ENCODE measurements around the gene RCAN1. TPM values are rescaled to one million over a fixed set of nuclear protein-coding genes. Genes with fewer than 3 reads are reported as not detected.

RCAN1 gene
- total and polyA plus RNA-seq, 2 of the 8 experiments (the other 6 are each of a cell fraction or from before 2014, with no cell fraction given), result 1.7 to 6.4 TPM

- Histone ChIP-seq H3K4me2 (ENCODE audit: insufficient read depth in 1 of 2, low read depth in 2 of 2, low read length in 2 of 2) (no peak overlapping the region), H2BK12ac (ENCODE audit: low read depth, low read length) (no peak overlapping the region), H2BK20ac (ENCODE audit: low read length) (no peak overlapping the region), H4K8ac (ENCODE audit: extremely low read depth, insufficient read depth, low read length) (no peak overlapping the region), H3K79me1 (ENCODE audit: low read depth, low read length) (no peaks in the 10 kb centered on the region), H2BK5ac (ENCODE audit: low read depth, low read length) (no peak overlapping the region), H2BK15ac (ENCODE audit: low read length) (no peak overlapping the region), H3K4me3 (ENCODE audit: extremely low read depth in 1 of 4, insufficient read depth in 2 of 4, low read depth in 3 of 4, low read length in 4 of 4) (no peak overlapping the region), H3K27me3 (replicated peaks in 1 of 4; ENCODE audit: control insufficient read depth in 3 of 4, extremely low read depth in 1 of 4, insufficient read depth in 3 of 4, low read length in 3 of 4) (no peaks in the 10 kb centered on the region), H3K18ac (ENCODE audit: extremely low read depth, low read length) (no peak overlapping the region), H4K5ac (ENCODE audit: insufficient read length, low read depth, low read length) (no peak overlapping the region), H3K27ac (ENCODE audit: low read depth, low read length) (no peak overlapping the region), H3K79me2 (ENCODE audit: control insufficient read depth in 1 of 2, insufficient read depth in 2 of 2, low read length in 2 of 2) (no peaks in the 10 kb centered on the region), H3K23me2 (ENCODE audit: low read depth, low read length) (no peaks in the 10 kb centered on the region), H3K4ac (replicated peaks; ENCODE audit: insufficient read length, low read depth, low read length) (no peak overlapping the region), H2BK120ac (replicated peaks; ENCODE audit: low read depth, low read length) (no peak overlapping the region), H3K9ac (replicated peaks in 1 of 4; ENCODE audit: extremely low read depth in 1 of 4, low read depth in 3 of 4, low read length in 3 of 4) (no peak overlapping the region), H3K23ac (ENCODE audit: insufficient read length) (no peak overlapping the region), H3K36me3 (ENCODE audit: control insufficient read depth in 2 of 4, insufficient read depth in 4 of 4, low read length in 3 of 4) (no peaks in the 10 kb centered on the region), H2AK5ac (ENCODE audit: low read depth, low read length) (no peak overlapping the region), H3K14ac (ENCODE audit: insufficient read length) (no peak overlapping the region), H3K9me3 (ENCODE audit: insufficient read depth in 2 of 2, low read depth in 1 of 2, low read length in 1 of 2) (no peaks in the 10 kb centered on the region), H2AFZ (ENCODE audit: low read length) (no peak overlapping the region), H4K91ac (replicated peaks; ENCODE audit: insufficient read length, low read length) (no peak overlapping the region), H3K4me1 (replicated peaks in 1 of 4; ENCODE audit: control insufficient read depth in 3 of 4, insufficient read depth in 4 of 4, low read length in 3 of 4) (peaks cover 0 to 6% (median 0%) of the 10 kb centered on the region in 4 experiments; a peak in 1 of 7 replicates), H4K20me1 (replicated peaks in 1 of 2; ENCODE audit: control insufficient read depth in 1 of 2, insufficient read depth in 2 of 2, low read length in 2 of 2) (no peaks in the 10 kb centered on the region), H3K56ac (replicated peaks; ENCODE audit: insufficient read length, low read depth, low read length) (no peak overlapping the region)
- POLR2A ChIA-PET (ENCODE audit: partially characterized antibody), result no interaction called here
- CTCF ChIA-PET (ENCODE audit: partially characterized antibody), result interaction anchor here (0.6 to 1.4 kb wide), 6 partner anchors 10 to 610 kb away, joined by 3 to 6 read pairs (median 3); no protein-coding TSS in a partner anchor
- DNase-seq (ENCODE audit: low read depth in 1 of 2, low spot score in 2 of 2), result no peak
- FAIRE-seq, result no peak
- 97% methylated on average over 3 of the region's 3 CpGs; no CpG with 5 or more reads in 1 of the 2 experiments for WGBS, 2 experiments (ENCODE audit: extremely low coverage in 1 of 2, insufficient coverage in 1 of 2, insufficient read length in 1 of 2, insufficient replicate concordance in 2 of 2, low coverage in 1 of 2, low lambda C conversion rate in 2 of 2, missing lambda C conversion rate in 1 of 2)
- no peak for TF ChIP-seq SUZ12 (IDR thresholded peaks at IDR 0.05; ENCODE audit: low read length)
- TF ChIP-seq HDAC6 (IDR thresholded peaks at IDR 0.05; ENCODE audit: low read depth, low read length), result no peak
- no peak for TF ChIP-seq BRCA1 (IDR thresholded peaks at IDR 0.05; ENCODE audit: low read depth, low read length)
- TF ChIP-seq TEAD4 (IDR thresholded peaks at IDR 0.05; ENCODE audit: low read depth, low read length), result no peak
- TF ChIP-seq CHD1 (IDR thresholded peaks at IDR 0.05; ENCODE audit: low read depth, low read length), result no peak
- TF ChIP-seq PHF8 (conservative IDR thresholded peaks at IDR 0.05; ENCODE audit: low read depth, low read length), result no peak
- no peak for TF ChIP-seq SRF (IDR thresholded peaks at IDR 0.05; ENCODE audit: low read depth, low read length)
These were observed 81.0 kb downstream of the RCAN1 start for GRCh38 chr21:34533938-34534337.
